Effector CD4-positive, alpha-beta T cell (primary cell): Measurements from ENCODE around the gene ACER1.
"Not testable (repeated sequence)": the region's sequence is repeated elsewhere in the genome, so short reads cannot be mapped to it uniquely, and the experiment has no call there.

Experiments
- DNase-seq: peaks from one replicate; pipeline ENCODE4 v3.0.0-alpha.2; 2020

Gene ACER1

DNA sequence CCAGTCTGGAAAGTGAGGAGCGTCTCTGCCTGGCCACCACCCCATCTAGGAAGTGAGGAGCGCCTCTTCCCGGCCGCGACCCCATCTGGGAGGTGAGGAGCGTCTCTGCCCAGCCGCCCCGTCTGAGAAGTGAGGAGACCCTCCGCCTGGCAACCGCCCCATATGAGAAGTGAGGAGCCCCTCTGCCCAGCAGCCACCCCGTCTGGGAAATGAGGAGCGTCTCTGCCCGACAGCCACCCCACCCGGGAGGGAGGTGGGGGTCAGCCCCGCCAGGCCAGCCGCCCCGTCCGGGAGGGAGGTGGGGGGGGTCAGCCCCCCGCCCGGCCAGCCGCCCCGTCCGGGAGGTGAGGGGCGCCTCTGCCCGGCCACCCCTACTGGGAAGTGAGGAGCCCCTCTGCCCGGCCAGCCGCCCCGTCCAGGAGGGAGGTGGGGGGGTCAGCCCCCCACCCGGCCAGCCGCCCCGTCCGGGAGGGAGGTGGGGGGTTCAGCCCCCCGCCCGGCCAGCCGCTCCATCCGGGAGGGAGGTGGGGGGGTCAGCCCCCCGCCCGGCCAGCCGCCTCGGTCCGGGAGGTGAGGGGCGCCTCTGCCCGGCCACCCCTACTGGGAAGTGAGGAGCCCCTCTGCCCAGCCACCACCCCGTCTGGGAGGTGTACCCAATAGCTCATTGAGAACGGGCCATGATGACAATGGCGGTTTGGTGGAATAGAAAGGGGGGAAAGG is 22.1 kb upstream of the ACER1 start:
- not testable (repeated sequence) for DNase-seq

DNA sequence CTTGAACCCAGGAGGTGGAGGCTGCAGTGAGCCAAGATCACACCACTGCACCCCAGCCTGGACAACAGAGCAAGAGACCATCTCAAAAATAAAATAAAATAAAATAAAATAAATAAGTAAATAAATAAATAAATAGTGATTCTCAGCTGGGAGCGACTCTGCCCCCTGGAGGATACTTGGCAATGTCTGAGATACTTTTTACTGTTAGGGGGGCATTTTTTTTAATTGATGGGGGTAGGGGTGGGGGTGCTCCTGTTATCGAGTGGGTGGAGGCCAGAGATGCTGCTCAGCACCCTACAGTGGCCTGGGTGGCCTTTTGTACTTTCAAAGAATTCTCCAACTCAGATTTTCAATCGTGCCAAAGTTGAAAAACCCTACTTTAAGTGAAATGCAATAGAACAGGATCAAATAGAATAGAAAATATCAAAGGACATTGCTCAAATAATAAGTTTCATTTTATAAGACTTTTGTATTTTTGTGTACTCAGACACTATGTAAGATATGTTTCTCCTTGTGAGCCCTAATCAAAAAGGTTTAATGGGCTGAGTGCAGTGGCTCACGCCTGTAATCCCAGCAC is 20.8 kb upstream of the ACER1 start:
- no peak for DNase-seq

DNA sequence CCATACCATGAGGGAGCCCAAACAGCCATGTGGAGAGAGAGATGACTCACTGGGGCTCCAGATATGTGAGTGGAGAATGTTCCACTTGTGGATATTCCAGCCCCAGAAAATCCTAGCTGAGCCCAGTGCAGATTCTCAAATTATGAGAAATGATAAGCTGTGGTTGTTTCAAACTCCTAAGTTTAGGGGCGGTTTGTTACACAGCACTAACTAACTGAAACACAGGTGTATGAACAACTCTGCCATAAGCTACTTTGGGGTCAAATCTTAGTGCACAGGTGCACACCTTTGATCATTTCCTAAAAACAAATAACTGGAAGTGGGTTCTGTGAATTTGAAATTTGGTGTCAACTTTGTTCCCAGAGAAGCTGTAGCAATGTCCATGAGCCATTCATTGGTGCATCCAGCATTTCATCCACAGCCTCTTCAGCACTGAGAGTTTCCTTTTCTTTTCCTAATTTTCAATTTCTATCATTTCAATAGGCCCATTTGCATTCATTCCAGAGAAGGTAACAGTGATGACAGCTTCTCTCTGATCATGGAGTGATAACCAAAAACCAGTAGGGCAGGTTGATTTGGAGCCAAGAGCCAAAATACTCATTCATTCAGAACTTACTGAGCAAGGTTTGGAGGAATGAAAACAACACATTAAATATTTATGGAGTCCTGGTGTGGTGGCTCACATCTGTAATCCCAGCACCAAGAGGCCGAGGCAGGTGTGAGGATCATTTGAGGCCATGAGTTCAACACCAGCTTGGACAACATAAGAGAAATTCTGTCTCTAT is 19.2 kb upstream of the ACER1 start:
- no peak for DNase-seq

DNA sequence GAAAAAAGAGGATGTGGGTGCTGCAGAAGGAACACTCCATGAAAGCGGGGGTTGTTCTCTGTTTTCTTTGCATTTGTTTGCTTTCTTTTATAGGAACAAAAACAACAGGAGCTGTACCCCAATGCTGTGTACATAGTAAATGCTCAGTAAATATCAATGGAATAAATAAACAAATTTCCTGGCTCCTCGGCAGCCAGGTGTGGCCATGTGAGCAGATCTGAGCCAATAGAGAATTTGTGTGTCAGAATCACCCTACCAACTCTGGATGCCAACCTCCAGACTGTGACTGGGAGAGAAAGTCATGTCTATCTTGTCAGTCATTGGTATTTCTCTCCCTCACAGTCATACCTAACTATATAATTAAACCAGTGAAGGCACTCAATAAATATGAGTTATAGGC is 17.3 kb upstream of the ACER1 start:
- no peak for DNase-seq

DNA sequence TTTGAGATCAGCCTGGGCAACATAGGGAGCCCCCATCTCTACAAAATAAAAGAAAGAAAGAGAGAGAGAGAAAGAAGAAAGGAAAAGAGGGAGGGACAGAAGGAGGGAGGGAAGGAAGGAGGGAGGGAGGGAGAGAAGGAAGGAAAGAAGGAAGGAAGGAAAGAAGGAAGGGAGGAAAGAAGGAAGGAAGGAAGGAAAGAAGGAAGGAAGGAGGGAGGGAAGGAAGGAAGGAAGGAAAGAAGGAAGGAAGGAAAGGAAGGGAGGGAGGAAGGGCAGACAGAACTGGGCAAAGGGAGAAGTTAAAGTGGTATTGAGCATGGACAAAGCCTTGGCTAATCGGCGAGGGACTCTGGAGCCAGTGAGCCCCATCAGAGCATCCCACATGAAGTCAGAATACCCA is 15.9 kb upstream of the ACER1 start:
- not testable (repeated sequence) for DNase-seq

DNA sequence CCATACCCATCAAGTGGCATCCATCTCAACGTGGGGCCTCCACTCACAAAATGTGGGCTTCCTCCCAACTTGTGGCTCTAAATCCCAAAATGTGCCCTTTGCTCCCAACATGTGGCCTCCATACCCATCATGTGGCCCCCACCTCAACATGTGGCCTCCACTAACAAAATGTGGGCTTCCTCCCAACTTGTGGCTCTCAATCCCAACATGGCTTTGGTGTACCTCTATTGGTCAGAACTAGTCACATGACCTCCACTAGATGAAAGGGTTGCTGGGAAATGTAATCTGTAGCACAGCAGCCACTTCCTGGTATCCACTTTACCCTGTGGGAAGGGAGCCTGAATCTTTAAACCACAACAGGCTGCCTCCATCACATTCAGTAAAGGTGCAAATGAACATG is 10.1 kb upstream of the ACER1 start:
- no peak for DNase-seq

DNA sequence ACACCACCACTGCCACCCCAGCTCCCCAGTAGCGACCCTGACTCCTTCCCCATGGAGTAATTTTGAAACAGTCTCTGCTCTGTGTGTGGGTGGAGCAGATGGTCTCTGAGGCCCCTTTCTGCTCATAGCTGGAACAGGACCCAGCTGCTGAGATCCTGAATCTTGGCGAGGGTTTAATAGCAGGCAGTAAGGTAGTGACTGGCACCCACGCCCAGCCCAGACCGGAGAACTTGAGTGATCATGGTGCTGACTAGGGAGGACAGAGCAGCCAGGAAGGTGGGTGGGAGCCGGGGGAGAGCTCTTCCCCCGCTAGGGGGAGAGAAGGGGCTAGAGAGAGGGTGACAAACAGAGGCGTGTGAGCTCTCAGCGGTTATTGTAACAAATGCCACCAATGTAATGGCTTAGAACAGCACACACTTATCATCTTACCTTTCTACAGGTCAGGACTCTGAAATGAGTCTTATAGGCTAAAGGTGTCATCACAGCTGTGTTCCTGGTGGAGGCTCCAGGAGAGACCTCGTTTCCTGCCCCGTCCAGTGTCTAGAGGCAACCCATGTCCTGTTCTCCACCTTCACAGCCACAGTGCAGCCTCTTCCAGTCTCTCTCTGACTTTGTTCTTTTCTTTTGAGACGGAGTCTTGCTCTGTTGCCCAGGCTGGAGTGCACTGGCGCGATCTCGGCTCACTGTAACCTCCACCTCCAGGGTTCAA is 7.2 kb upstream of the ACER1 start:
- DNase-seq = no peak

DNA sequence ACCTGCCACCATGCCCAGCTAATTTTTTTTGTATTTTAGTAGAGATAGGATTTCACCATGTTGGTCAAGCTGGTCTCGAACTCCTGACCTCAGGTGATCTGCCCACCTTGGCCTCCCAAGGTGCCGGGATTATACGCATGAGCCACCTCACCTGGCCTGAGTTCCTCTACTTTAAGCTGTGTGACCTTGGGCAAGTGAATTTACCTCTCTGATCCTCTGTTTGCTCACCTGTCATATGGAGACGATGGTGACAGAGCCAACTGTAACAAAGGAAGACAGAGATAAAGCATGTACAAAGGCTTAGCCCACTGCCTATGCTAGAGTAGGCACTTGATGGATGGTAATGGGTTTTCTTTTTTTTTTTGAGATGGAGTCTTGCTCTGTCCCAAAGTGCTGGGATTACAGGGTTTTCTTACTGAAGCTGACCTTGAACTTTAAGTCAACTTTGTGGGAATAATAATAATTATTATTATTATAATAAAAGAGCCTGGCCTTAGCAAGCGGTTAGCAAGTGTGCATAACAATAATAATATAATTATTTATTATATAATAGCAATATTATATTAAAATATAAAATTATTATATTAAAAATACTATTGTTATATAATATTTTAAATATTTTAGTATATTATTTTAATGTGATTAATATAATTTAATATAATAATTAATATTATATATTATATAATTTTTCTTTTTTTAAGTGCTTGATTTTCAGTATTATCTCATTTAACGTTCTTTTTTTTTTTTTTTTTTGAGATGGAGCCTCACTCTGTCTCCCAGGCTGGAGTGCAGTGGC is 1.3 kb upstream of the ACER1 start:
- no peak for DNase-seq

DNA sequence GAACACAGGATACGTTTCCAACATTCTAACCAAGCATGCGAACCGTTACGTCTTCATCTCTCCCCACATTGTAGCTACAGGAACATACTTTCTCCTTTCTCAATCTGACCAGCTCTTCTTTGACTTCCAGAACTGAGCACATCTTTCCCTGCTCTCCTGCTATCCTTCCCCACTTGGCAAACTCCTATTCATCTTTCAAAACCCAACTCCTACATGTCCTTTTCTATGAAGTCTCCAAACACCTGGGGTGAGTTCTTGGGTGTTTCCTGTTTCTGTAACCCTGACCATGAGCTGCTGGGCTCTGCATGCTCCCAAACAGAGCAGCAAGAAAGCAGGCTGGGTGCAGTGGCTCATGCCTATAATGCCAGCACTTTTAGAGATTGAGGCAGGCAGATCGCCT is 6.6 kb downstream of the ACER1 start:
- DNase-seq = no peak

DNA sequence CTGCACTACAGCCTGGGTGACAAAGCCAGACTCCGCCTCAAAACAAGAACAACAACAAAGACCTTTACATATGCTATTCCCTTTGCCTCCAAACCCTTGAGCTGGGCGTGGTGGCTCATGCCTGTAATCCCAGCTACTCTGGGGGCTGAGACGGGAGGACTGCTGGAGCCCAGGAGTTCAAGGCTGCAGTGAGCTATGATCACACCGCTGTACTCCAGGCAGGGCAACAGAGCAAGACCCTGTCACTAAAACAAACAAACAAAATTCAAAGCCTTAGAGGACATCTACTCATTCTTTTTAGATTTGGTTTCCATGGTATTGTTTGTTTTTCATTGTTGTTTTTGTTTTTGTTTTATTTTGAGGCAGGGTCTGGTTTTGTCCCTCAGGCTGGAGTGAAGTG is 7.8 kb downstream of the ACER1 start:
- DNase-seq = no peak

DNA sequence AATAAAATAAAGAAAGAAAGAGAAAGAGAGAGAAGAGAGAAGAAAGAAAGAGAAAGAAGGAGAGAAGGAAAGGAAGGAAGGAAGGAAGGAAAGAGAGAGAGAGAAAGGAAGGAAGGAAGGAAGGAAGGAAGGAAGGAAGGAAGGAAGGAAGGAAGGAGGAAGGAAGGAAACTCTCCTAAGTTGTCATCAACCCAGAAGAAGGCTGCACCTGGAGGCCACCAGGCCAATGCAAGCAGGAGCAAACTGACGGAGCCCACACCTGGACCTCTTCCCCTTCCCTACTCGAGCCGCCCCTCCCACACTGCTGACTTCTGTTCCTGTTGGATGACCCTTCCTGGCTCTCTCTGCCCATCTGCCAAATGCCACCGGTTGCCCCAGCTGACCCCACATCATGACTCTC is 8.7 kb downstream of the ACER1 start:
- DNase-seq = no peak

DNA sequence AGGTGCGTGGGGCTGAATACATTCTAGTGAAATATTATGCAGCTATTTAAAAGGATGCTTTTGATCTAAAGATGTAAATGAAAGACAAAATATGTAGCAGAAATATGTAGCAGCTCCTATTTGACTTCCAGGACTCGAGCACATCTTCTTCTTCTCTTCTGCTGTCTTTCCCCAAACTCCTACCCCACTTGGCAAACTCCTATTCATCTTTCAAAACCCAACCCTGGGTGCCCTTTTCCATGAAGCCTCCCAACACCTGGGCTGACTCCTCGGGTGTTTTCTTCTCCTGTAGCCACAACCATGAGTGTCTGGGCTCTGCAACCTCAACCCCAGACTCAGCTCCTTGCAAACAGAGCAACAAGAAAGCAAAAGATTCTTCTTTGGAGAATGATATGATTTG is 11.1 kb downstream of the ACER1 start:
- no peak for DNase-seq

DNA sequence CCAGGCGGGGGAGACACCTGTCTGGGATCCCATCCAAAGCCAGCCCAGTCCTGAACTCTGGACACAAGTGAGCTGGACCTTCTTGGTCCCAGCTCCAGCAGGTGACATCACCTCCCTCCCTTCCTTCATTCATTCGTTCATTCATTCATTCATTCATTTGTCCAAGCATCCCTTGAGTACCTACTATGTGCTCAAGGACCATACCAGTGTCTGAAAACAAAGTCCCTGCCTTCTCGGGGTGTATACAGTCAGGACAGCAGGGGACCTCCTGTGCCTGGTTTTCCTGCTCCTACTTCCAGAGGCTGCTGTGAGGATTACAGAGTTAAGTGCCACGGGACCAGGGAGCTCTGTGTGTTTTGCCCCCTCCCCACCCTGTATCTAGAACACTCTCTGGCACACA is 14.0 kb downstream of the ACER1 start:
- DNase-seq = no peak

DNA sequence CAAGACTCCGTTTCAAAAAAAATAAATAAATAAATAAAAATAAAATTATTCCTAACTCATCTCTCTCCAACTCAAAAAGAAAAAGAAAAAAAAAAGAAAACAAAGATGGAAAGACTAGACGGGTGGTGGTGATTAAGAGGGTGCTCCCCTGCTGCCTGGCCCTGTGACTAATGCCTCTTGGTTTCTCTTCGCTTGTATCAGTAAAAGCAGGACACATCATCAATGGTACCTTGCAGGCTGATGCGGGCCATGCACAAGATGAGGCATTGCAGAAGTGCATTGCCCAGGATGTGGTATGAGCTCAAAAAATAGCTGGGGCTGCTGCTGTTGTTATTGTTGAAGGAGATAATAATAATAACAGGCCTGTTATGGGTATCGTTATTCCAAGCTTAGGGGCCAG is 14.6 kb downstream of the ACER1 start:
- no peak for DNase-seq

DNA sequence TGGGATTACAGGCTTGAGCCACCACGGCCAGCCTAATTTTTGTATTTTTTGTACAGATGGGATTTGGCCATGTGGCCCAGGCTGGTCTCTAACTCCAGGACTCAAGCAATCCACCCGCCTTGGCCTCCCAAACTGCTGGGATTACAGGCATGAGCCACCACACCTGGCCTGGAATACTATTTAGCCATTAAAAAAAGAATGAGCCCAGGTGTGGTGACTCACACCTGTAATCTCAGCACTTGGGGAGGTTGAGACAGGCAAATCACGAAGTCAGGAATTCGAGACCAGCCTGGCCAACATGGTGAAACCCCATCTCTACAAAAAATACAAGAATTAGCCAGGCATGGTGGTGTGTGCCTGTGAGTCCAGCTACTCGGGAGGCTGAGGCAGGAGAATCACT is 17.8 kb downstream of the ACER1 start:
- DNase-seq = not testable (repeated sequence)

DNA sequence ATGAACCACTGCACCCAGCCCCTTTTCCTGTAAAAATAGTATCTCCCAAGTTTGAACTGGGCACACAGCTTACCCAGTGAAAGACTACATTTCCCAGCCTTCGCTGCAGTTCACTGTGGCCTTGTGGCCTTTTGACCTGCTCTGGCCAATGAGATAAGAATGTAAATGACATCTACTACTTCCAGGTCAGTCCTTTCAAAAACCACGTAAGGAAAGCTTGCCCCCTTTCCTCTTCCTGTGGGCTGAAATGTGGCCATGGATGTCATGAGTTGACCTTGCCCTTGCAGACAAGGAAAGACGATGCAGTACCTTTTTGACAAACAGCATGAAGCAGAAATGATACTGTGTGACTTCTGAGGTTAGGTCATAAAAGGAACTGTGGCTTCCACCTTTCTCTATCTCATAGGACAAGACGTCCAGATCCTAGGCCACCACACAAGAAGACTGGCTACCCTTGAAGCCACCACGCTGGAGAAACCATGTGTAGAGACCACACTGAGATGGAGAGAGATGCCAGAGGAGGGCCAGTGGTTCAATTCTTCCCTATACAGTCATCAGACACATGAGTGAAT is 19.9 kb downstream of the ACER1 start:
- DNase-seq = no peak

DNA sequence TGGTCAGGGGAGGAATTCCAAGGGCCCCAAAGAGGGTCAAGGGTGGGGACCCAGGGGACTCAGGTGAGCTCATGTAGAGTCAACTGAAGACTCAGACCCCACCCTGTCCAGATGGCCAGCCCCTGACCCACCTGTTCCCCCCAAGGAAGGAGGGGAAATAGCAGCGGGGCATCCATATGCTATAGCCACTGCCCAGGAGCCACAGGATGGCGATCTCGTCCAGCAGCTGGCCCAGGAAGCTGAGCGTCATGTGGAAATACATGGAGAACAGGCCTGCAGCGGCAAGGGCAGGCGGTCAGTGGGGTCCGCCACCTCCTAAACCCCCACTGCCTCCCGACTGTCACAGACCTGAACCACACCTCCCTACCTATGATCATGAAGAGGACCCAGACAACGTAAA is 21.4 kb downstream of the ACER1 start:
- DNase-seq = no peak

DNA sequence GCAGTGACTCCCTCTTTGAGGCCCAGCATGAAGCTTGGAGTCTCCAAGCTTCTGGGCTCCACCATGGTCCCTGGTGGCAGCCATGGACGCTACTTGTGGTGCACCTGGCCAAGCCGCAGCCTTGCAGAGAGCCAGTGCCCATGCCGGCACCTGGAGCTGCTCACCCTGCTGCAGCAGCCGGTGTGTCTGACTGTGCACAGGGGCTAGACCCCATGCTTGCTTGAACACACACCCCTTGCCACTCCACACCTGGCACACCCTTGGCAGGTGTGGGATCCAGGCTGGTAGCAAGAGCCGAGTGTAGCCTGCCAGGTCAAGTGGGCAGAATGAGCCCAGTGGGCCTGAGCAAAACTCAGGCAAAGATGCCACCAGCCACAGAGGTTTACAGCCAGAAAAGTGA is 35.0 kb downstream of the ACER1 start:
- no peak for DNase-seq

DNA sequence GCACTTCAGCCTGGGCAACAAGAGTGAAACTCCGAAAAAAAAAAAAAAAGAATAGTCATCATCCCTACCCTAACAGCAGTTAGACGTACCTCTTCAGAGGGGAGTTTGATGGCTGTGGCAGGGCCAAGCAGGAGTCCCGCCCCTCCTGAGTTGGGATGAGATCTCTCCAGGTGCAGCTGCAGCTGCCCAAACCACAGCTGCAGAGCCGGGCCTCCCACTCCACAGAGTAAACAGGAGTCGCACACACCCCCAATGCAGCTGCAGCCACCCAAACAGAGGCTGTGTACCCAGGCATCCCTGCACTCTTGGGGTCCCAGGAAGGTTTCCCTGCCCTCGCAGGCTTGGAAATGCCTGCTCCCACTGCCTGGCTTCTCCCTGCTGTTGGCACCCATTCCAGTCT is 36.2 kb downstream of the ACER1 start:
- no peak for DNase-seq

DNA sequence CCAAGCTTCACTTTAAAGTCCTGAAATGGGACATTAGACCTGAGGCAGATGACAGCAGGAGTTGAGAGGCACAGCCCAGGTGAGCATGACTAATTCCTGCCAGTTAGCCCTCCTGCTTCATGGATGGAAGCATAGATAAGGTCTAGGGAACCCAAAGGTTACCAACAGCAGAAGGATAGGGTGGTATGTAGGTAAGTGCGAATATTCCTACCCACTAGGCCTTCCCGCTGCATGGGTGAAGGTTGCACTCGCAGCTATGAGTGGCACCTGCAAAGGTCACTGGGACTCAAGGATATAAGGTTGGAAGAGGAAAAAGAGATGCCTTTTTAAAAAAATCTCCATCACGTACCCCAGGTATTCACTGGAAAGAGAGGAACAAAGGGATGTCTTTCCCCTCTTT is 41.4 kb downstream of the ACER1 start:
- DNase-seq = no peak

DNA sequence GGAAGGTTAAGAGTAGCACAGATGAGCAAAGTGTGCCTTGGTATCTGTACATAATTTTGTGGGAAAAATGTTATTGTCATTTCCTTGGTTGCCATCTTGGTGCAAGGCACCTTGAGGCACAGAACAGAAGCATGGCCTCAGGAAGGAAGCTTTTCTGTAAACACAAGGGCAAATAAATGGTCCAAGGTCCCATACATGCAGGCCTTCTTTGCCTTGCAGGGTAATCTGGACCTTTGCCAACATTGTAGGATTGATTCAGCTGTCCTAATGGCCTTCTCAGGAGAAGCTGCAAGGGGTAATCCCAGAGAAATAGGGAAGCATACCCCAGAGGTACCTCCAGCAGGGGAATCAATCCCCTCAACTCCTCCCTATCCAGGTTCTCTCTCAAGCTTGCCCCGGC is 44.7 kb downstream of the ACER1 start:
- DNase-seq = no peak

DNA sequence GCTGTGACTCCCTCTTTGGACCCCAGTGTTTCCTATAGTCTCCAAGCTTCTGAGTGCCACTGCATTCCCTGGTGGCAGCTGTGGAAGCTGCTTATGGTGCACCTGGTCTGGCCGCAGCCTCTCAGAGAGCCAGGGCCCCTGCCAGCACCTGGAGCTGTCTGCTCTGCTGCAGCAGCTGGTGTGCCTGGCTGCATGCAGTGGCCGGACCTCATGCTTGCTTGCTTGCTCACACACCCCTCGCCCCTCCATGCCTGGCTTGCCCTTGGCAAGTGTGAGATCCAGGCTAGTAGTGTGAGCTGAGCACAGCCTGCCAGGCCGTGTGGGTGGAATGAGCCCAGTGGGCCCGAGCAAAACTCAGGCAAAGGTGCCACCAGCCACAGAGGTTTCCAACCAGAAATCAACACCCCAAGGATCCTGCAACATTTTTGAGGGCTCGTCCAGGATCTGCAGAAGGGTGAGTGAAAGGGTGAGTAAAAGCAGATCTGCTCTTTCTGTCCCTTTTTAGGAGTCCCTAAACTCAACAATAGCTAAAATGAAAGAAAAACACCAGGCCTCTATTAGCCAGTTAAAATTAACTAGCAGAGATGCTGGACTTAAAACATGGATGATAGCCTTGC is 46.0 kb downstream of the ACER1 start:
- no peak for DNase-seq
